HG03103 (cell line): Measurements from ENCODE around the gene NIT2.
"Not testable (repeated sequence)": the region's sequence is repeated elsewhere in the genome, so short reads cannot be mapped to it uniquely, and the experiment has no call there.

Experiments used
- ATAC-seq: cut with Tn5 transposase; IDR thresholded peaks from one replicate; pipeline ENCODE4 v1.9.1; 2021; ENCODE audit warnings: low read depth; ENCODE audit not compliant: unreplicated experiment

The NIT2 gene

GRCh38 chr3:100334488-100335351 lies at the start of gene NIT2:
TSS of gene NIT2 (plus strand) at chr3:100334757. CDS start at chr3:100334792, 35 bp downstream.
- peak; percentile 95 for ATAC-seq

GRCh38 chr3:100288288-100288894 lies 46.2 kb upstream of the NIT2 start:
- no peak for ATAC-seq

GRCh38 chr3:100289339-100289738 lies 45.2 kb upstream of the NIT2 start:
- no peak for ATAC-seq

- ATAC-seq, result no peak
These were observed 39.5 kb upstream of the NIT2 start for GRCh38 chr3:100295089-100295488.

- no peak for ATAC-seq
These were observed 36.8 kb upstream of the NIT2 start for GRCh38 chr3:100297784-100298183.

GRCh38 chr3:100299016-100299415 lies 35.5 kb upstream of the NIT2 start:
- ATAC-seq, result no peak

- no peak for ATAC-seq
These were observed 27.9 kb upstream of the NIT2 start for GRCh38 chr3:100306695-100307094.

- ATAC-seq, result no peak
These were observed 24.1 kb upstream of the NIT2 start for GRCh38 chr3:100310355-100310965.

- no peak for ATAC-seq
These were observed 23.5 kb upstream of the NIT2 start for GRCh38 chr3:100311011-100311410.

- no peak for ATAC-seq
These were observed 17.9 kb upstream of the NIT2 start for GRCh38 chr3:100316641-100317069.

- peak; percentile 58 for ATAC-seq
These were observed 16.6 kb upstream of the NIT2 start for GRCh38 chr3:100317912-100318311.

- no peak for ATAC-seq
These were observed 14.6 kb upstream of the NIT2 start for GRCh38 chr3:100319951-100320350.

- ATAC-seq, result no peak
These were observed 10.5 kb upstream of the NIT2 start for GRCh38 chr3:100324044-100324443.

- ATAC-seq, result no peak
These were observed 8.7 kb upstream of the NIT2 start for GRCh38 chr3:100325827-100326226.

- not testable (repeated sequence) for ATAC-seq
These were observed 7.2 kb upstream of the NIT2 start for GRCh38 chr3:100327377-100327776.

- ATAC-seq, result no peak
These were observed 4.6 kb upstream of the NIT2 start for GRCh38 chr3:100329800-100330489.

- ATAC-seq, result no peak
These were observed 3.9 kb upstream of the NIT2 start for GRCh38 chr3:100330651-100331050.

GRCh38 chr3:100331660-100332059 lies 2.9 kb upstream of the NIT2 start:
- ATAC-seq, result no peak

- ATAC-seq, result no peak
These were observed 1.5 kb upstream of the NIT2 start for GRCh38 chr3:100333051-100333450.

- peak; percentile 13 for ATAC-seq
These were observed 528 bp upstream of the NIT2 start for GRCh38 chr3:100333970-100334487.

GRCh38 chr3:100335434-100335833 lies 877 bp downstream of the NIT2 start:
- peak; percentile 44 for ATAC-seq
